H1 (cell line): ENCODE data around the gene NR2F1-AS1. TPM values are rescaled to one million over a fixed set of nuclear protein-coding genes. Genes with fewer than 3 reads are reported as not detected.
A peak's percentile ranks its signal among the peaks of the same experiment; 100 is the strongest.

Source experiments
- CTCF ChIA-PET: fragments of 300-600 bp; sonication (Branson Sonifier 250); formaldehyde crosslinking; loops from one replicate; lab custom pipeline; 2021; ENCODE audit not compliant: partially characterized antibody; lab: Charles Lee
- POLR2A ChIA-PET: fragments of 300-600 bp; sonication (Branson Sonifier 250); formaldehyde crosslinking; loops from one replicate; lab custom pipeline; 2021; ENCODE audit warnings: inconsistent platforms; ENCODE audit not compliant: partially characterized antibody; lab: Charles Lee
- DNase-seq, 2 experiments: peaks; one replicate each; pipeline versions ENCODE4 v3.0.0 to v3.0.0-alpha.2; 2010 to 2022; ENCODE audit warnings: low spot score in 2 of 2, low read depth in 1 of 2, mixed read lengths in 1 of 2
- FAIRE-seq: peaks from 2 replicates; lab custom pipeline; 2011; peaks lifted over from hg19 to GRCh38; lab: Jason Lieb, UNC
- H2AFZ ChIP-seq: 2 replicates; pipeline ENCODE4 v1.8.1; 2012; ENCODE audit warnings: low read length, inconsistent platforms
- H2AK5ac ChIP-seq: 2 replicates; pipeline ENCODE4 v1.6.1; 2013; ENCODE audit warnings: low read depth, low read length
- H2BK120ac ChIP-seq: replicated peaks from 2 replicates; pipeline ENCODE3; 2013; ENCODE audit warnings: low read depth, low read length, inconsistent platforms
- H2BK12ac ChIP-seq: 2 replicates; pipeline ENCODE4 v1.6.1; 2013; ENCODE audit warnings: low read depth, low read length
- H2BK15ac ChIP-seq: 2 replicates; pipeline ENCODE4 v1.6.1; 2013; ENCODE audit warnings: low read length
- H2BK20ac ChIP-seq: 2 replicates; pipeline ENCODE4 v1.6.1; 2013; ENCODE audit warnings: low read length
- H2BK5ac ChIP-seq: 2 replicates; pipeline ENCODE4 v1.6.1; 2013; ENCODE audit warnings: low read depth, low read length
- H3K14ac ChIP-seq: 2 replicates; pipeline ENCODE4 v1.6.1; 2013; ENCODE audit warnings: inconsistent platforms; ENCODE audit not compliant: insufficient read length
- H3K18ac ChIP-seq: 2 replicates; pipeline ENCODE4 v1.6.1; 2013; ENCODE audit warnings: low read length; ENCODE audit errors: extremely low read depth
- H3K23ac ChIP-seq: 2 replicates; pipeline ENCODE4 v1.6.1; 2013; ENCODE audit warnings: inconsistent platforms; ENCODE audit not compliant: insufficient read length
- H3K23me2 ChIP-seq: 2 replicates; pipeline ENCODE4 v1.6.1; 2013; ENCODE audit warnings: low read depth, low read length
- H3K27ac ChIP-seq: 2 replicates; pipeline ENCODE4 v1.6.1; 2011; ENCODE audit warnings: low read depth, low read length, inconsistent platforms
- H3K27me3 ChIP-seq, 4 experiments: replicated peaks in 1 of 4; 1 replicate in 1 of 4; 2 replicates in 3 of 4; pipeline versions ENCODE4 v1.6.1 to v1.8.1; 2011 to 2013; ENCODE audit warnings: low read length in 3 of 4, mild to moderate bottlenecking in 3 of 4, inconsistent platforms in 2 of 4, mixed read lengths in 2 of 4, moderate library complexity in 1 of 4; ENCODE audit not compliant: control insufficient read depth in 3 of 4, insufficient read depth in 3 of 4; ENCODE audit errors: extremely low read depth in 1 of 4
- H3K36me3 ChIP-seq, 4 experiments: 2 replicates each; pipeline versions ENCODE4 v1.6.1 to v1.8.1; 2011 to 2013; ENCODE audit warnings: mild to moderate bottlenecking in 4 of 4, low read length in 3 of 4, moderate library complexity in 2 of 4, control low read depth in 1 of 4, inconsistent platforms in 1 of 4; ENCODE audit not compliant: insufficient read depth in 4 of 4, control insufficient read depth in 2 of 4
- H3K4ac ChIP-seq: replicated peaks from 2 replicates; pipeline ENCODE3; 2013; ENCODE audit warnings: low read length, low read depth, mixed read lengths, inconsistent platforms; ENCODE audit not compliant: insufficient read length
- H3K4me1 ChIP-seq, 4 experiments: replicated peaks in 1 of 4; 1 replicate in 1 of 4; 2 replicates in 3 of 4; pipeline versions ENCODE4 v1.6.1 to v1.8.1; 2011 to 2013; ENCODE audit warnings: low read length in 3 of 4, inconsistent platforms in 2 of 4, mixed read lengths in 1 of 4; ENCODE audit not compliant: insufficient read depth in 4 of 4, control insufficient read depth in 3 of 4
- H3K4me2 ChIP-seq, 2 experiments: 2 replicates each; pipeline versions ENCODE4 v1.6.1 to v1.8.1; 2011 to 2013; ENCODE audit warnings: low read depth in 2 of 2, low read length in 2 of 2, control low read depth in 1 of 2, inconsistent platforms in 1 of 2, mild to moderate bottlenecking in 1 of 2; ENCODE audit not compliant: insufficient read depth in 1 of 2
- H3K4me3 ChIP-seq, 4 experiments: fragments of 200-600, 300-600 bp in 1 of 4; sonication (generic), shearing (Covaris generic), sonication (Bioruptor Twin) in 1 of 4; 2 replicates each; pipeline versions ENCODE4 v1.5.1 to v1.8.1; 2011 to 2016; ENCODE audit warnings: low read length in 4 of 4, low read depth in 3 of 4, control low read depth in 2 of 4, inconsistent platforms in 2 of 4, mild to moderate bottlenecking in 2 of 4, mixed read lengths in 1 of 4, moderate library complexity in 1 of 4; ENCODE audit not compliant: insufficient read depth in 2 of 4; ENCODE audit errors: extremely low read depth in 1 of 4
- H3K56ac ChIP-seq: replicated peaks from 2 replicates; pipeline ENCODE3; 2013; ENCODE audit warnings: low read depth, mild to moderate bottlenecking, mixed read lengths, low read length, inconsistent platforms; ENCODE audit not compliant: insufficient read length
- H3K79me1 ChIP-seq: 2 replicates; pipeline ENCODE4 v1.6.1; 2013; ENCODE audit warnings: low read depth, low read length, control low read depth
- H3K79me2 ChIP-seq, 2 experiments: 2 replicates each; pipeline versions ENCODE4 v1.6.1 to v1.8.1; 2012 to 2013; ENCODE audit warnings: low read length in 2 of 2, mild to moderate bottlenecking in 2 of 2, inconsistent platforms in 1 of 2; ENCODE audit not compliant: insufficient read depth in 2 of 2, control insufficient read depth in 1 of 2
- H3K9ac ChIP-seq, 4 experiments: replicated peaks in 1 of 4; 1 replicate in 1 of 4; 2 replicates in 3 of 4; pipeline versions ENCODE4 v1.6.1 to v1.8.1; 2011 to 2013; ENCODE audit warnings: low read depth in 3 of 4, low read length in 3 of 4, control low read depth in 2 of 4, mild to moderate bottlenecking in 2 of 4, moderate library complexity in 2 of 4, inconsistent platforms in 1 of 4; ENCODE audit errors: extremely low read depth in 1 of 4
- H3K9me3 ChIP-seq, 2 experiments: 2 replicates each; pipeline versions ENCODE4 v1.6.1 to v1.8.1; 2012 to 2013; ENCODE audit warnings: mild to moderate bottlenecking in 2 of 2, moderate library complexity in 2 of 2, control low read depth in 1 of 2, inconsistent platforms in 1 of 2, low read depth in 1 of 2, low read length in 1 of 2, mixed read lengths in 1 of 2; ENCODE audit not compliant: insufficient read depth in 2 of 2
- H4K20me1 ChIP-seq, 2 experiments: replicated peaks in 1 of 2; 2 replicates each; pipeline versions ENCODE3 to v1.8.1; 2011 to 2013; ENCODE audit warnings: inconsistent platforms in 2 of 2, low read length in 2 of 2, mild to moderate bottlenecking in 1 of 2; ENCODE audit not compliant: insufficient read depth in 2 of 2, control insufficient read depth in 1 of 2
- H4K5ac ChIP-seq: 2 replicates; pipeline ENCODE4 v1.6.1; 2013; ENCODE audit warnings: low read length, low read depth, mixed read lengths, inconsistent platforms; ENCODE audit not compliant: insufficient read length
- H4K8ac ChIP-seq: 2 replicates; pipeline ENCODE4 v1.8.0; 2013; ENCODE audit warnings: mild to moderate bottlenecking, moderate library complexity, low read length, inconsistent platforms; ENCODE audit not compliant: insufficient read depth; ENCODE audit errors: extremely low read depth
- H4K91ac ChIP-seq: replicated peaks from 2 replicates; pipeline ENCODE3; 2013; ENCODE audit warnings: low read length, mixed read lengths, inconsistent platforms; ENCODE audit not compliant: insufficient read length
- CTBP2 ChIP-seq: IDR thresholded peaks from 2 replicates; pipeline ENCODE4 v1.7.0; 2011; ENCODE audit warnings: borderline replicate concordance, mild to moderate bottlenecking, moderate library complexity, mixed read lengths, low read length; ENCODE audit not compliant: insufficient read depth, insufficient read length
- EZH2 ChIP-seq: fragments of 200-600 bp; sonication (generic); IDR thresholded peaks from 2 replicates; pipeline ENCODE4 v1.7.1; 2012; ENCODE audit warnings: low read depth, mild to moderate bottlenecking, moderate library complexity, low read length, inconsistent platforms; ENCODE audit not compliant: severe bottlenecking
- RNF2 ChIP-seq: fragments of 200-900, 300-1000 bp; sonication (generic); IDR thresholded peaks from 2 replicates; pipeline ENCODE4 v1.7.1; 2016; ENCODE audit warnings: borderline replicate concordance, low read depth, mild to moderate bottlenecking, antibody characterized with exemption, low read length; ENCODE audit not compliant: poor library complexity, severe bottlenecking; ENCODE audit errors: missing control alignments
- SIRT6 ChIP-seq: IDR thresholded peaks from one replicate; pipeline ENCODE4 v1.7.1; 2012; ENCODE audit warnings: low read length, inconsistent platforms
- SUZ12 ChIP-seq: fragments of 200-600 bp; sonication (generic); IDR thresholded peaks from 2 replicates; pipeline ENCODE4 v1.6.1; 2012; ENCODE audit warnings: mild to moderate bottlenecking, inconsistent platforms, low read length, moderate library complexity, mixed read lengths
- TBP ChIP-seq: IDR thresholded peaks from 2 replicates; pipeline ENCODE4 v1.6.1; 2011; ENCODE audit warnings: low read depth, low read length, improper control_type of control experiment
- TCF12 ChIP-seq: IDR thresholded peaks from 2 replicates; pipeline ENCODE4 v1.6.1; 2011; ENCODE audit warnings: low read depth, mild to moderate bottlenecking, low read length
- WGBS, 2 experiments: shearing (Covaris generic) in 1 of 2; methylation state at CpG; one replicate each; pipeline versions ENCODE4 v1.1.6 to v1.1.7; 2013 to 2015; ENCODE audit warnings: low lambda C conversion rate in 2 of 2, mixed read lengths in 2 of 2, inconsistent platforms in 1 of 2, low coverage in 1 of 2, missing lambda C conversion rate in 1 of 2; ENCODE audit not compliant: insufficient replicate concordance in 2 of 2, insufficient coverage in 1 of 2, insufficient read length in 1 of 2; ENCODE audit errors: extremely low coverage in 1 of 2, missing lambda C conversion rate in 1 of 2; 5-methylcytosine and 5-hydroxymethylcytosine counted together
- polyA plus RNA-seq, 7 experiments: library from polyadenylated mRNA; depleted of rRNA in 3 of 7; stranded (reverse) in 5 of 7; unstranded in 2 of 7; fragments of >200 nt in 5 of 7; fragments of 200-250 nt in 2 of 7; gene quantifications; 1 replicate in 5 of 7; 2 replicates in 1 of 7; 4 replicates in 1 of 7; pipeline versions ENCODE4 v1.2.1 to v1.2.3, GENCODE V29; 2011 to 2013; ENCODE audit warnings: missing spikeins in 2 of 7, mixed read lengths in 2 of 7
- total RNA-seq: library from RNA; stranded (reverse); fragmentation: NEBNext Ultra II Directional; extraction: Animal tissue kit (Norgen Biotek cat#: 25700); gene quantifications from 2 replicates; pipeline ENCODE4 v1.2.1, GENCODE V29; 2021
- TF ChIP-seq, protein P1 (sequence below): IDR thresholded peaks from 2 replicates; pipeline ENCODE4 v1.6.1; 2011; ENCODE audit warnings: low read length, improper control_type of control experiment

The NR2F1-AS1 gene
- total and polyA plus RNA-seq, 2 of the 8 experiments (the other 6 are each of a cell fraction or from before 2014, with no cell fraction given): 1.6 to 5.6 TPM

DNA sequence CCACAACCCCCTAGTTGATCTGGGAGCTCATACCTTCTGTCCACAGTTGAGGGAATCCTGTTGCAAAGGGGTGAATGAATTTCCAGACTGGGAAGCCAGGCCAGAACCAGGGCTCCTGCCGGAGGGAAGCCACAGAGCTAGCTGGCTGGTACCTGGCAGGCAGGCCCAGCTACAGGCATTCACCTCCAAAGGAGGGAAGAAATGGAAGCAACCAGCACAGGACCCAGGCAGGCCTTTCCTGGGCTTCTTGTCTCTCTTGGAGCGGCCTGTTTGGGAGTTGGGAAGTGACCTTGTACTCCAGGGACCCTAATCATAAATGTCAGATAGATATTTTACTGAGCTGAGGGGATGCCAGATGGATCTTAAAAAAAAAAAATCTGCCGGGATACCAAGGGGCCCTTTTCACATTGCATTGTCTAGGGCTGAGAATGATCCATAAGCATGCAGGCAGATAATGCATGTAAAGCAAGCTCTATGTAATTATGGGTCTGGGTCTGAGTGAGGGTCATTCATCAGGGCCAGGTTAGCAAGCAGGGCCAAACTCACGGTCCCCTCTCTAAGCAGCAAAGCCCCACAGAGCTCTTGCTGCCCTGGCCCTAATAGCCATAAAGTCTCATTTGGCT lies 10.4 kb upstream of the NR2F1-AS1 start:
- Histone ChIP-seq H2BK20ac (no peak overlapping the region), H2BK15ac (no peak overlapping the region), H2BK12ac (no peak overlapping the region), H3K56ac (no peak overlapping the region), H2AFZ (no peak overlapping the region), H3K9me3 (no peaks in the 10 kb centered on the region), H3K27me3 (peaks cover 92 to 100% (median 98%) of the 10 kb centered on the region in 4 experiments), H3K23ac (no peak overlapping the region), H3K4ac (no peak overlapping the region), H2AK5ac (no peak overlapping the region), H4K5ac (no peak overlapping the region), H3K36me3 (peaks cover 0 to 7% (median 0%) of the 10 kb centered on the region in 4 experiments; a peak in 1 of 8 replicates), H3K27ac (no peak overlapping the region), H3K4me3 (no peak overlapping the region), H3K4me1 (peaks cover 0 to 27% (median 20%) of the 10 kb centered on the region in 4 experiments; a peak in 5 of 7 replicates), H4K91ac (no peak overlapping the region), H3K18ac (no peak overlapping the region), H3K23me2 (no peaks in the 10 kb centered on the region; the same call in 1 of the 2 replicates), H3K79me1 (no peaks in the 10 kb centered on the region), H4K20me1 (peaks cover 17 to 36% of the 10 kb centered on the region in 2 experiments), H3K4me2 (no peak overlapping the region), H3K9ac (no peak overlapping the region), H3K79me2 (no peaks in the 10 kb centered on the region), H4K8ac (no peak overlapping the region), H2BK120ac (no peak overlapping the region), H2BK5ac (no peak overlapping the region), H3K14ac (no peak overlapping the region)
- CTCF ChIA-PET: interaction anchor here (0.6 to 4.5 kb wide), 9 partner anchors 8 to 1071 kb away, joined by 3 to 15 read pairs (median 3); partner anchors contain the start of gene NR2F1-AS1
- FAIRE-seq (no peak), DNase-seq (no peak)
- POLR2A ChIA-PET: no interaction called here
- WGBS, 2 experiments: 57% methylated on average over 4 of the region's 4 CpGs; no CpG with 5 or more reads in 1 of the 2 experiments
- TF ChIP-seq TBP (0 out of 2 replicates have a peak, but pooled peaks have one; percentile 24), EZH2 (peak; percentile 50), RNF2 (peak; percentile 86), TCF12 (no peak), SIRT6 (no peak), CTBP2 (no peak), SUZ12 (peak; percentile 61; the same call in 1 of the 2 replicates)
- TF ChIP-seq, protein P1, sequence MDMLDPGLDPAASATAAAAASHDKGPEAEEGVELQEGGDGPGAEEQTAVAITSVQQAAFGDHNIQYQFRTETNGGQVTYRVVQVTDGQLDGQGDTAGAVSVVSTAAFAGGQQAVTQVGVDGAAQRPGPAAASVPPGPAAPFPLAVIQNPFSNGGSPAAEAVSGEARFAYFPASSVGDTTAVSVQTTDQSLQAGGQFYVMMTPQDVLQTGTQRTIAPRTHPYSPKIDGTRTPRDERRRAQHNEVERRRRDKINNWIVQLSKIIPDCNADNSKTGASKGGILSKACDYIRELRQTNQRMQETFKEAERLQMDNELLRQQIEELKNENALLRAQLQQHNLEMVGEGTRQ: no peak
